ENCODE measurements around the gene ZNF860. TPM values are rescaled to one million over a fixed set of nuclear protein-coding genes. Genes with fewer than 3 reads are reported as not detected.

Gene ZNF860
- total and polyA plus RNA-seq, 2 donors (not counting 3 experiments of a cell fraction or from before 2014, with no cell fraction given) = 0.19 to 0.73 TPM

DNA sequence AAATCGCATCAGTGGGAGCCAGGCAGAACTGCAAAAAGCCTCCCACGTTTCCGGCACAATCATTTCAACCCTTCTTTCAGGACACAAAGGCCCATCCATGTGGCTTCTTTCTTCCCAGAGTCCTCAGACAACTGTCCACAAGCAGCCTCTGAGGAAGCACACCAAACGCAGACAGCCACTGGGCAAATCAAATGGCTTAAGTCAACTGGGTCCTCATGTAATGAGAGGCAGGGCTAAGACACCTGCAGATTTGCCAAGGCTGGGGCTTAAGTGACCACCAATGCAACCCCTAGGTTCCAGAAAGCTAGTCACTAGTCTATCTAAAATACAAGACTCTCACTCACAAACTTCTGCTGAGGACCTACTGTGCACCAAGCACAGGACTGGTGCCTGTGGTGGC lies 8.5 kb upstream of the ZNF860 start:
- Histone ChIP-seq H3K9me1 (replicated peaks; ENCODE audit: control insufficient read depth, extremely low read depth, insufficient read depth, low read length) (no peaks in the 10 kb centered on the region), H3K4me1 (ENCODE audit: control insufficient read depth, extremely low read depth, insufficient read depth, low read length) (peaks cover 26% of the 10 kb centered on the region), H3K4me2 (ENCODE audit: insufficient read depth, low read length) (no peak overlapping the region), H3K9ac (replicated peaks; ENCODE audit: extremely low read depth, insufficient read depth, low read length) (no peak overlapping the region), H3K36me3 (ENCODE audit: control insufficient read depth in 2 of 2, extremely low read depth in 1 of 2, insufficient read depth in 2 of 2, low read length in 2 of 2) (no peaks in the 10 kb centered on the region), H3K27ac (ENCODE audit: insufficient read depth, low read depth, low read length) (no peak overlapping the region), H2AFZ (ENCODE audit: low read depth, low read length) (no peak overlapping the region), H4K20me1 (replicated peaks; ENCODE audit: control insufficient read depth, extremely low read depth, insufficient read depth, low read length) (peaks cover 3% of the 10 kb centered on the region), H3K79me2 (ENCODE audit: control insufficient read depth, insufficient read depth, low read length) (peaks cover 44% of the 10 kb centered on the region), H3K27me3 (ENCODE audit: control insufficient read depth in 2 of 2, insufficient read depth in 2 of 2, low read length in 2 of 2) (no peaks in the 10 kb centered on the region), H3K4me3 (replicated peaks in 1 of 3; ENCODE audit: insufficient read depth in 1 of 3, low read depth in 1 of 3, low read length in 3 of 3) (no peak overlapping the region), H3K9me3 (replicated peaks; ENCODE audit: control insufficient read depth, insufficient read depth, low read length) (no peaks in the 10 kb centered on the region)
- DNase-seq (ENCODE audit: low read depth, low spot score) (no peak), FAIRE-seq (no peak)
- no peak for TF ChIP-seq JUN (IDR thresholded peaks at IDR 0.05; ENCODE audit: borderline replicate concordance, insufficient read depth, insufficient read length, low read depth)
- TF ChIP-seq GATA2 (IDR thresholded peaks at IDR 0.05; ENCODE audit: insufficient read depth, insufficient read length, low read depth, low read length) = no peak
- TF ChIP-seq FOS (IDR thresholded peaks at IDR 0.05; ENCODE audit: borderline replicate concordance, insufficient read depth, low read length) = no peak
- no peak for TF ChIP-seq POLR2A (IDR thresholded peaks at IDR 0.05; ENCODE audit: low read depth, low read length)
- TF ChIP-seq, protein P1, sequence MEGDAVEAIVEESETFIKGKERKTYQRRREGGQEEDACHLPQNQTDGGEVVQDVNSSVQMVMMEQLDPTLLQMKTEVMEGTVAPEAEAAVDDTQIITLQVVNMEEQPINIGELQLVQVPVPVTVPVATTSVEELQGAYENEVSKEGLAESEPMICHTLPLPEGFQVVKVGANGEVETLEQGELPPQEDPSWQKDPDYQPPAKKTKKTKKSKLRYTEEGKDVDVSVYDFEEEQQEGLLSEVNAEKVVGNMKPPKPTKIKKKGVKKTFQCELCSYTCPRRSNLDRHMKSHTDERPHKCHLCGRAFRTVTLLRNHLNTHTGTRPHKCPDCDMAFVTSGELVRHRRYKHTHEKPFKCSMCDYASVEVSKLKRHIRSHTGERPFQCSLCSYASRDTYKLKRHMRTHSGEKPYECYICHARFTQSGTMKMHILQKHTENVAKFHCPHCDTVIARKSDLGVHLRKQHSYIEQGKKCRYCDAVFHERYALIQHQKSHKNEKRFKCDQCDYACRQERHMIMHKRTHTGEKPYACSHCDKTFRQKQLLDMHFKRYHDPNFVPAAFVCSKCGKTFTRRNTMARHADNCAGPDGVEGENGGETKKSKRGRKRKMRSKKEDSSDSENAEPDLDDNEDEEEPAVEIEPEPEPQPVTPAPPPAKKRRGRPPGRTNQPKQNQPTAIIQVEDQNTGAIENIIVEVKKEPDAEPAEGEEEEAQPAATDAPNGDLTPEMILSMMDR (IDR thresholded peaks at IDR 0.05; ENCODE audit: extremely low read depth in 1 of 2, insufficient read depth in 1 of 2, low read depth in 1 of 2, low read length in 2 of 2) = no peak
- no peak for TF ChIP-seq POLR2AphosphoS5 (IDR thresholded peaks at IDR 0.05; ENCODE audit: insufficient read depth, low read depth, low read length)
- TF ChIP-seq EZH2 (IDR thresholded peaks at IDR 0.05; ENCODE audit: borderline replicate concordance, low read depth, low read length, severe bottlenecking) = no peak
- no peak for TF ChIP-seq MYC (IDR thresholded peaks at IDR 0.05; ENCODE audit: low read depth, low read length)
- CTCF ChIA-PET = no interaction called here
- intact Hi-C loops (cut with micrococcal nuclease) (no loop called here), dilution Hi-C loops (cut with MboI; ENCODE audit: extremely low pct_ligation_motif_present, low sequenced_read_pairs) (no loop called here)
- POLR2A ChIA-PET = no interaction called here
- BruUV-seq (replicated peaks) = no TSS peak

Measured in endothelial cell of umbilical vein (primary cell).